ENCODE data around the gene SLC51B. TPM values are rescaled to one million over a fixed set of nuclear protein-coding genes. Genes with fewer than 3 reads are reported as not detected.

Gene SLC51B
- not detected for polyA plus RNA-seq (2012; ENCODE audit: insufficient read length, low read depth)

DNA sequence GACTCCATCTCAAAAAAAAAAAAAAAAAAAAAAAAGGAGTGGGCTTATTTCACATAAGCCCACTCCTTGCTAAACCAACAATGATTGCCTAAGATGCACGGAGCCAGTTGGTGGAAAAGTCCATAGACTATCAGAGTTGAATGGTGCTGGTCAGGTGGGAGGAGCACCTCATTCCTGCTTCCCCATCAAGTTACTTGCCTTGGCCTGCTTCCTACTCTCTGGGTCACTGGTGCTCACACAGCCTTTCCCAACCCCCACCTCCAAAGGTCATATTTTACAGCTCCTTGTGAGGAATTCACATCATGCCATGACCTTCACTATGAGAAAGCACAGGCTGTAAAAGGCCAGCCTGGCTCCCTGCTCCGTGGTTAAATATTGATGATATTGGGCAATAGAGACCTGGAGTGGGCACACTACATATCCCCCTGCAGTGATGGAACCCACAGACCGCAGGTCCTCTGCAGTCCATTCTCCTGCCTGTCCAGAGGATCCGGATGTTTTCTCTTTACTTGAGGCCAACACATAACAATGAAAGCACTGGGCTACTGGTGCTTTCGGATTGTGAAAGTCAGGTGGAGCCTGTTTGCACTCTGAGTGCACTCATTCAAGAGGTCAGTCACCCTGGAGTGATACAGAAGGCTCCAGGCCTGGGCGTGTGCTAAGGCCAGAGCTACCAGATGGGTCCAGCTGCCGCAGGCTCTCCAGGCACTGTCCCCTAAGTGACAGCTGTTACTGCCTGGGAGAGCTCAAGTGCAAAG is at the start of gene SLC51B:
TSS of gene SLC51B (plus strand) at position 664 of the 758 bp plus-strand sequence. CDS start 4,618 bp downstream, outside the sequence.
- no peak for TF ChIP-seq SIN3A (IDR thresholded peaks at IDR 0.05; ENCODE audit: borderline replicate concordance, insufficient read depth, low read length)
- TF ChIP-seq FOXP2 (optimal IDR thresholded peaks at IDR 0.05; ENCODE audit: borderline replicate concordance, extremely low read depth, extremely low read length, insufficient read depth) = no peak
- no peak for TF ChIP-seq TAF1 (IDR thresholded peaks at IDR 0.05; ENCODE audit: borderline replicate concordance, insufficient read depth, low read length)

GRCh38 chr15:64997066-64997465 is 48.1 kb upstream of the SLC51B start:
- TF ChIP-seq SIN3A (IDR thresholded peaks at IDR 0.05; ENCODE audit: borderline replicate concordance, insufficient read depth, low read length) = no peak
- TF ChIP-seq REST (IDR thresholded peaks at IDR 0.05; ENCODE audit: insufficient read depth in 1 of 2, low read depth in 2 of 2, low read length in 2 of 2) = no peak
- TF ChIP-seq TAF1 (IDR thresholded peaks at IDR 0.05; ENCODE audit: borderline replicate concordance, insufficient read depth, low read length) = no peak
- no peak for TF ChIP-seq POLR2AphosphoS5 (IDR thresholded peaks at IDR 0.05; ENCODE audit: low read depth, low read length)
- no peak for TF ChIP-seq FOXP2 (optimal IDR thresholded peaks at IDR 0.05; ENCODE audit: borderline replicate concordance, extremely low read depth, extremely low read length, insufficient read depth)

- TF ChIP-seq FOXP2 (optimal IDR thresholded peaks at IDR 0.05; ENCODE audit: borderline replicate concordance, extremely low read depth, extremely low read length, insufficient read depth) (no peak), TAF1 (IDR thresholded peaks at IDR 0.05; ENCODE audit: borderline replicate concordance, insufficient read depth, low read length) (no peak), POLR2AphosphoS5 (IDR thresholded peaks at IDR 0.05; ENCODE audit: low read depth, low read length) (no peak), SIN3A (IDR thresholded peaks at IDR 0.05; ENCODE audit: borderline replicate concordance, insufficient read depth, low read length) (no peak), REST (IDR thresholded peaks at IDR 0.05; ENCODE audit: insufficient read depth in 1 of 2, low read depth in 2 of 2, low read length in 2 of 2) (no peak)
Measured at GRCh38 chr15:64997745-64998375, 47.3 kb upstream of the SLC51B start.

GRCh38 chr15:65004993-65005392 is 40.2 kb upstream of the SLC51B start:
- no peak for TF ChIP-seq TAF1 (IDR thresholded peaks at IDR 0.05; ENCODE audit: borderline replicate concordance, insufficient read depth, low read length)
- TF ChIP-seq SIN3A (IDR thresholded peaks at IDR 0.05; ENCODE audit: borderline replicate concordance, insufficient read depth, low read length) = no peak
- TF ChIP-seq FOXP2 (optimal IDR thresholded peaks at IDR 0.05; ENCODE audit: borderline replicate concordance, extremely low read depth, extremely low read length, insufficient read depth) = no peak
- TF ChIP-seq REST (IDR thresholded peaks at IDR 0.05; ENCODE audit: insufficient read depth in 1 of 2, low read depth in 2 of 2, low read length in 2 of 2) = no peak
- no peak for TF ChIP-seq POLR2AphosphoS5 (IDR thresholded peaks at IDR 0.05; ENCODE audit: low read depth, low read length)

- no peak for TF ChIP-seq SIN3A (IDR thresholded peaks at IDR 0.05; ENCODE audit: borderline replicate concordance, insufficient read depth, low read length)
- TF ChIP-seq POLR2AphosphoS5 (IDR thresholded peaks at IDR 0.05; ENCODE audit: low read depth, low read length) = no peak
- TF ChIP-seq FOXP2 (optimal IDR thresholded peaks at IDR 0.05; ENCODE audit: borderline replicate concordance, extremely low read depth, extremely low read length, insufficient read depth) = no peak
- TF ChIP-seq TAF1 (IDR thresholded peaks at IDR 0.05; ENCODE audit: borderline replicate concordance, insufficient read depth, low read length) = no peak
- TF ChIP-seq REST (IDR thresholded peaks at IDR 0.05; ENCODE audit: insufficient read depth in 1 of 2, low read depth in 2 of 2, low read length in 2 of 2) = no peak
Measured at GRCh38 chr15:65006876-65007275, 38.3 kb upstream of the SLC51B start.
